Measurements from ENCODE around the gene C1GALT1. TPM values are rescaled to one million over a fixed set of nuclear protein-coding genes. Genes with fewer than 3 reads are reported as not detected.

C1GALT1 gene
- total and polyA plus RNA-seq, 9 donors, result 3.2 to 25.8 (median 12.6) TPM

DNA sequence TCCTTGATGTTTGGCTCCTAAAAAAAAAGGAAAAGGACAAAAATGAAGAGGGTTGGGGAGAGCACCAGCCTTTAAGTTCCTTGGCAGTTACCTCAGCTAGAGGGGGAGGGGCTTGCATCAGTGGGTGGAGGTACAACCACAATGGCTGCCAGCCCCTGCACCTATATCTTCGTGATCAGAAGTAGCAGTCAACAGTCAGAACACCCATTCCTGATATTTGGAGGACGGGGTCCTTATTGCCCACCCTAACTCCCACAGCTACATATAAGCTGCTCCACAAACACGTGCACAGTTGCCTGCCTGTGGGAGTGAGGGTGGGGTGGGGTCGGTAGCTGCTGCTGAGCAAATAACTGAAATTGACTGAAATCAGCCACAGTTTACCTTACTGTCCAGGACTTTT is 26.2 kb downstream of the C1GALT1 start:
- H3K27me3 ChIP-seq, result no peaks in the 10 kb centered on the region
- H3K36me3 ChIP-seq, result no peaks in the 10 kb centered on the region
- TF ChIP-seq POLR2A (IDR thresholded peaks at IDR 0.05) (no peak), EP300 (IDR thresholded peaks at IDR 0.05) (no peak), CTCF (IDR thresholded peaks at IDR 0.05) (no peak)
- no peak overlapping the region for H3K4me3 ChIP-seq
- DNase-seq, result no peak
- intact Hi-C loops (cut with DNase I), result no loop called here
- no peak overlapping the region for H3K27ac ChIP-seq
- WGBS, 3 donors, result 79 to 85% (median 84%) methylated on average over 4 of the region's 4 CpGs
- H3K9me3 ChIP-seq, result no peaks in the 10 kb centered on the region
- H3K4me1 ChIP-seq (ENCODE audit: insufficient read depth), result no peaks in the 10 kb centered on the region

GRCh38 chr7:7209412-7210050 is 27.2 kb downstream of the C1GALT1 start:
- intact Hi-C loops (cut with DNase I), result no loop called here

GRCh38 chr7:7210475-7211237 is 28.3 kb downstream of the C1GALT1 start:
- Histone ChIP-seq H3K27me3 (no peaks in the 10 kb centered on the region), H3K36me3 (no peaks in the 10 kb centered on the region), H3K4me3 (no peak overlapping the region), H3K9me3 (no peaks in the 10 kb centered on the region), H3K4me1 (ENCODE audit: insufficient read depth) (no peaks in the 10 kb centered on the region), H3K27ac (no peak overlapping the region)
- no peak for TF ChIP-seq POLR2A (IDR thresholded peaks at IDR 0.05)
- no peak for TF ChIP-seq CTCF (IDR thresholded peaks at IDR 0.05)
- TF ChIP-seq EP300 (IDR thresholded peaks at IDR 0.05), result no peak
- WGBS, 3 donors, result 73 to 78% (median 78%) methylated on average over 12 of the region's 12 CpGs
- intact Hi-C loops (cut with DNase I), result no loop called here
- DNase-seq, result no peak

More at GRCh38 chr7:7209412-7210050, 27.2 kb downstream of the C1GALT1 start:
- H3K4me1 ChIP-seq (ENCODE audit: insufficient read depth), result no peaks in the 10 kb centered on the region
- no peak for TF ChIP-seq POLR2A (IDR thresholded peaks at IDR 0.05)
- no peak for TF ChIP-seq CTCF (IDR thresholded peaks at IDR 0.05)
- no peak for TF ChIP-seq EP300 (IDR thresholded peaks at IDR 0.05)
- 82 to 87% (median 83%) methylated on average over 10 of the region's 10 CpGs for WGBS, 3 donors
- no peaks in the 10 kb centered on the region for H3K27me3 ChIP-seq
- no peaks in the 10 kb centered on the region for H3K9me3 ChIP-seq
- no peaks in the 10 kb centered on the region for H3K36me3 ChIP-seq
- DNase-seq, result no peak
- H3K27ac ChIP-seq, result no peak overlapping the region
- H3K4me3 ChIP-seq, result no peak overlapping the region

- H3K4me1 ChIP-seq (ENCODE audit: insufficient read depth), result no peaks in the 10 kb centered on the region
- WGBS, 3 donors, result 78 to 83% (median 78%) methylated on average over 2 of the region's 2 CpGs
- no peaks in the 10 kb centered on the region for H3K27me3 ChIP-seq
- H3K27ac ChIP-seq, result no peak overlapping the region
- intact Hi-C loops (cut with DNase I), result no loop called here
- TF ChIP-seq POLR2A (IDR thresholded peaks at IDR 0.05) (no peak), CTCF (IDR thresholded peaks at IDR 0.05) (no peak), EP300 (IDR thresholded peaks at IDR 0.05) (no peak)
- H3K9me3 ChIP-seq, result no peaks in the 10 kb centered on the region
- no peak overlapping the region for H3K4me3 ChIP-seq
- no peaks in the 10 kb centered on the region for H3K36me3 ChIP-seq
- DNase-seq, result no peak
Observed at GRCh38 chr7:7212612-7213011, 30.3 kb downstream of the C1GALT1 start.
